Duodenal mucosa (tissue), 2 donors: ENCODE results near the gene LPIN1.

Source experiments
- H3K27ac ChIP-seq: one replicate; pipeline ENCODE4 v1.7.0; 2013; ENCODE audit warnings: low read depth, low read length
- H3K27me3 ChIP-seq, 2 donors: one replicate each; pipeline ENCODE4 v1.7.0; 2013; ENCODE audit warnings: low read length in 2 of 2, control low read depth in 1 of 2; ENCODE audit not compliant: insufficient read depth in 2 of 2, control insufficient read depth in 1 of 2
- H3K36me3 ChIP-seq, 2 donors: one replicate each; pipeline ENCODE4 v1.7.0; 2013; ENCODE audit warnings: low read length in 2 of 2, control low read depth in 1 of 2; ENCODE audit not compliant: insufficient read depth in 2 of 2, control insufficient read depth in 1 of 2
- H3K4me1 ChIP-seq, 2 donors: one replicate each; pipeline ENCODE4 v1.7.0; 2013; ENCODE audit warnings: low read length in 2 of 2, control low read depth in 1 of 2; ENCODE audit not compliant: insufficient read depth in 2 of 2, control insufficient read depth in 1 of 2
- H3K4me3 ChIP-seq, 2 donors: one replicate each; pipeline ENCODE4 v1.7.0; 2013; ENCODE audit warnings: low read length in 2 of 2, low read depth in 1 of 2
- H3K9ac ChIP-seq, 2 donors: one replicate each; pipeline ENCODE4 v1.7.0; 2013; ENCODE audit warnings: low read length in 2 of 2, low read depth in 1 of 2
- H3K9me3 ChIP-seq, 2 donors: one replicate each; pipeline ENCODE4 v1.7.0; 2013; ENCODE audit warnings: low read length in 2 of 2, control low read depth in 1 of 2; ENCODE audit not compliant: control insufficient read depth in 1 of 2

Gene LPIN1

DNA sequence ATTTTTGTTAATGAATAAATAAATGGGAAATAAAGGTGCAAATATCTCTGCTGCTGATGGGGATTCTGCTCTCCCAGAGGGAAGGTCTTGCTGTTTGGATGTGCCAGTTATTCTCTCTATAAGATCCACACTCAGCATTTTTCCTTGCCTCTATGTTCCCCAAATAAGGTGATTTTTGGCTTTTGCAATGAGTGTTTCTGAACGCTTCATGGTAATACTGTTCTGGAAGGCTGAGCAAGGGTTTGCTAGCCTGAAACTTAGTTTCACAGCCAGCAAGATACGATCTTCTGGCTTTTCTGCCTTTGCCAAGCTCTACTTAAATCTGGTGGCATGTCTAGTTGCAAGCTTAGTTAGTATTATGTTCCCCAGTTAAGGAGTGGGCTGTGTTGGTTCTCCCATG lies 114.6 kb downstream of the LPIN1 start:
- no peak overlapping the region for H3K4me3 ChIP-seq
- peaks cover 0 to 2% of the 10 kb centered on the region in 2 donors for H3K9me3 ChIP-seq
- H3K27ac ChIP-seq, result no peak overlapping the region
- H3K36me3 ChIP-seq, result no peaks in the 10 kb centered on the region
- H3K27me3 ChIP-seq, result no peaks in the 10 kb centered on the region
- H3K9ac ChIP-seq, result no peak overlapping the region
- H3K4me1 ChIP-seq, result peaks cover 0 to 7% of the 10 kb centered on the region in 2 donors

- Histone ChIP-seq H3K27ac (no peak overlapping the region), H3K9ac (no peak overlapping the region), H3K27me3 (no peaks in the 10 kb centered on the region), H3K9me3 (peaks cover 0 to 2% of the 10 kb centered on the region in 2 donors), H3K4me3 (no peak overlapping the region), H3K36me3 (no peaks in the 10 kb centered on the region), H3K4me1 (peaks cover 0 to 7% of the 10 kb centered on the region in 2 donors)
Measured at GRCh38 chr2:11862049-11862448, 115.6 kb downstream of the LPIN1 start.

GRCh38 chr2:11863103-11863502 lies 116.7 kb downstream of the LPIN1 start:
- H3K27me3 ChIP-seq, result no peaks in the 10 kb centered on the region
- H3K9ac ChIP-seq, result no peak overlapping the region
- peaks cover 0 to 2% of the 10 kb centered on the region in 2 donors for H3K9me3 ChIP-seq
- no peaks in the 10 kb centered on the region for H3K36me3 ChIP-seq
- H3K4me3 ChIP-seq, result peak overlapping the region in 1 of 2 donors; percentile 13
- H3K4me1 ChIP-seq, result peaks cover 0 to 7% of the 10 kb centered on the region in 2 donors
- no peak overlapping the region for H3K27ac ChIP-seq

DNA sequence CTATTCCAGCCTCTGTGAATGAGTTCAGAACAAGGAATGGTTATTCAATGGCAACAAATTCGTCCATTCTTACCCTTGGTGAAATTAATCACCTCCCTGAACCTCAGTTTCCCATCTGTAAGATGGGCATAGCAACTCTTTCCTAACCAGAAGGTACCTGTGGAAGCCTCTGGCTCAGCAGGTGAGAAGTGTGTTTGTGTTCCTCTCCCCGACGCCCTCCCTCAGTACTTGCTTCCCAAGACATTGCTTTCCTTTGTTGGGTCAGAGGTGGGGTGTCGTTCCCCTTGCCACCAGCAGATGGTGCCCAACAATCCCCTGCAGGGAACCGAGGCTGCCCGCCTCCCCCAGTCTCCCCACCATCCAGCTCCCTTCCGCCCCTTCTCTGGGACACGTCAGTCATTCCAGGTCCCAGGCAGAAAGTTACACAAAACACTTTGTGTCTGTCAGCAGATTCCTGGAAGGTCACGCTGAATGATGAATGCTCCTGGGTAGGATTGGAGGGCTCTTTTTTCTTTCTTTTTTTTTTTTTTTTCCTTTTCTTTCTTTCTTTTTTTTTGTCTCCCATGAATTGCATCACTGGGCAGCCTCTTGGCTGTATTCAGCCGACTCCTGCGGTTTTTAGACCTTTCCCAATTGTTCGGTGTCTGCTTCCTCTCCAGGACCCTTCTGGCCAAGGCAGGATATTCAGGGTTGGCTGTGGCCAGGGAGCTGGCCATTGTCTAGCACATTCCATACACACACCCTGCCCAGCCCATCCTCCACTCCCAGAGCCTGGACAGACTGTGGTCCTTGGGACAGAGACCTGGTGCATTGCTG lies 117.3 kb downstream of the LPIN1 start:
- H3K9me3 ChIP-seq, result no peaks in the 10 kb centered on the region
- H3K4me3 ChIP-seq, result peak overlapping the region in 1 of 2 donors; percentile 13
- H3K27ac ChIP-seq, result no peak overlapping the region
- H3K9ac ChIP-seq, result no peak overlapping the region
- peaks cover 0 to 7% of the 10 kb centered on the region in 2 donors for H3K4me1 ChIP-seq
- H3K27me3 ChIP-seq, result no peaks in the 10 kb centered on the region
- no peaks in the 10 kb centered on the region for H3K36me3 ChIP-seq

GRCh38 chr2:11864724-11865123 lies 118.3 kb downstream of the LPIN1 start:
- no peaks in the 10 kb centered on the region for H3K9me3 ChIP-seq
- no peak overlapping the region for H3K27ac ChIP-seq
- no peak overlapping the region for H3K4me3 ChIP-seq
- peaks cover 0 to 7% of the 10 kb centered on the region in 2 donors for H3K4me1 ChIP-seq
- H3K36me3 ChIP-seq, result no peaks in the 10 kb centered on the region
- H3K9ac ChIP-seq, result no peak overlapping the region
- no peaks in the 10 kb centered on the region for H3K27me3 ChIP-seq

GRCh38 chr2:11865378-11865777 lies 118.9 kb downstream of the LPIN1 start:
- Histone ChIP-seq H3K36me3 (no peaks in the 10 kb centered on the region), H3K27me3 (no peaks in the 10 kb centered on the region), H3K4me1 (peaks cover 0 to 7% of the 10 kb centered on the region in 2 donors), H3K9ac (no peak overlapping the region), H3K4me3 (no peak overlapping the region), H3K27ac (no peak overlapping the region), H3K9me3 (no peaks in the 10 kb centered on the region)

- no peaks in the 10 kb centered on the region for H3K9me3 ChIP-seq
- H3K27ac ChIP-seq, result no peak overlapping the region
- H3K4me3 ChIP-seq, result no peak overlapping the region
- H3K9ac ChIP-seq, result no peak overlapping the region
- no peaks in the 10 kb centered on the region for H3K36me3 ChIP-seq
- no peaks in the 10 kb centered on the region for H3K27me3 ChIP-seq
- H3K4me1 ChIP-seq, result peaks cover 0 to 7% of the 10 kb centered on the region in 2 donors
Measured at GRCh38 chr2:11865805-11866204, 119.4 kb downstream of the LPIN1 start.

DNA sequence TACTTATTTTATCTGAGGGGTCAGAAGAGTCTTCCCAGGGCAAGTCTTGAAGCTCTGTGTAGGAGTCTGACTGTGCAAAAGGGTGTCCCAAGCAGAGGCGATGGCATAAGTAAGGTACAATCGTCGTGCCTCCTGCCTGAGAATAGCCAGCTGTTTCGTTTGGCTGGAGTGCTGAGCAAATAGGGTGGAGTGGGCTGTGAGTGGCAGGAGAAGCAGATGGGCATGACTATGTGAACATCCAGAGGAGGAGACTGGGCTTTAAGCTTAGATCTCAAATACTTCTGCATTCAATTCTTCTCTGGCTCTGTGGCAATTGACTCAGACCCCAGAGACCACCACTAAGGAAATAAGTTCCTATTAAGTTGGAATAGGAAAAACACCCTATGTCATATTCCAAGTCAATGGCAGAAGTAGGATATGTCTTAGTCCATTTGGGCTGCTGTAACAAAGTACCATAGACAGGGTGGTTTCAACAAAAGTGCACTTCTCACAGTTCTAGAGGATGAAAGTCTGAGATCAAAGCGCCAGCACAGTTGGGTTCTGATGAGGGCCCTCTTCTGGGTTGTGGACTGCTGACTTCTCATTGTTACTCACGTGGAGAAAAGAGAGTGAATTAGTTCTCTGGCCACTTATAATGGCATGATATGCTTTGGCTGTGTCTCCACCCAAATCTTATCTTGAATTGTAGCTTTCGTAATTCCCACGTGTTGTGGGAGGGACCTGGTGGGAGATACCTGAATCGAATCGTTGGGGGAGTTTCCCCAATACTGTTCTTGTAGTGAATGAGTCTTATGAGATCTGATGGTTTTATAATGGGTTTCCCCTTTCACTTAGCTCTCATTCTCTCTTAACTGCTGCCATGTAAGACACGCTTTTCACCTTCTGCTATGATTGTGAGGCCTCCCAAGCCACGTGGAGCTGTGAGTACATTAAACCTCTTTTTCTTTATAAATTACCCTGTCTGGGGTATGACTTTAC lies 120.2 kb downstream of the LPIN1 start:
- Histone ChIP-seq H3K36me3 (no peaks in the 10 kb centered on the region), H3K27ac (no peak overlapping the region), H3K4me1 (peaks cover 0 to 7% of the 10 kb centered on the region in 2 donors), H3K9me3 (no peaks in the 10 kb centered on the region), H3K27me3 (no peaks in the 10 kb centered on the region), H3K9ac (no peak overlapping the region), H3K4me3 (no peak overlapping the region)

GRCh38 chr2:11867926-11868325 lies 121.5 kb downstream of the LPIN1 start:
- H3K4me3 ChIP-seq, result no peak overlapping the region
- H3K4me1 ChIP-seq, result peaks cover 0 to 7% of the 10 kb centered on the region in 2 donors
- H3K27me3 ChIP-seq, result no peaks in the 10 kb centered on the region
- H3K27ac ChIP-seq, result no peak overlapping the region
- H3K9ac ChIP-seq, result no peak overlapping the region
- no peaks in the 10 kb centered on the region for H3K36me3 ChIP-seq
- H3K9me3 ChIP-seq, result no peaks in the 10 kb centered on the region
